Transverse colon (tissue), 4 donors: ENCODE results near the gene ST6GALNAC5. TPM values are rescaled to one million over a fixed set of nuclear protein-coding genes. Genes with fewer than 3 reads are reported as not detected.

Source experiments
- DNase-seq: peaks from one replicate; pipeline ENCODE4 v3.0.0-alpha.2; 2019
- H3K27ac ChIP-seq, 4 donors: fragments of 200-600 bp; sonication (generic); 2 replicates each; pipeline ENCODE4 v1.5.1; 2016 to 2018; ENCODE audit warnings: inconsistent platforms in 4 of 4
- H3K27me3 ChIP-seq: fragments of 200-600 bp; sonication (generic); 2 replicates; pipeline ENCODE4 v1.5.1; 2017; ENCODE audit warnings: inconsistent platforms
- H3K36me3 ChIP-seq, 4 donors: fragments of 200-600 bp; sonication (generic); 2 replicates each; pipeline ENCODE4 v1.5.1; 2017 to 2019; ENCODE audit warnings: inconsistent platforms in 4 of 4
- H3K4me1 ChIP-seq, 4 donors: fragments of 200-600 bp; sonication (generic); 2 replicates each; pipeline ENCODE4 v1.5.1; 2017 to 2020; ENCODE audit warnings: inconsistent platforms in 4 of 4
- H3K4me3 ChIP-seq, 4 donors: fragments of 200-600 bp; sonication (generic); 1 replicate in 1 of 4; 2 replicates in 3 of 4; pipeline versions ENCODE4 v1.5.1 to v1.6.1; 2017 to 2019; ENCODE audit warnings: inconsistent platforms in 4 of 4
- H3K9me3 ChIP-seq, 2 donors: fragments of 200-600 bp; sonication (generic); 2 replicates each; pipeline ENCODE4 v1.5.1; 2017 to 2019; ENCODE audit warnings: inconsistent platforms in 2 of 2
- EP300 ChIP-seq: sonication (generic); formaldehyde crosslinking; IDR thresholded peaks from one replicate; pipeline ENCODE4 v1.6.1; 2017; ENCODE audit warnings: antibody characterized with exemption, low read depth
- POLR2A ChIP-seq: fragments of 450-650 bp; IDR thresholded peaks from one replicate; pipeline ENCODE4 v1.6.1; 2016; ENCODE audit warnings: antibody characterized with exemption, mild to moderate bottlenecking, moderate library complexity
- POLR2AphosphoS5 ChIP-seq, 3 donors: sonication (generic); formaldehyde crosslinking; IDR thresholded peaks; one replicate each; pipeline ENCODE4 v1.6.1; 2016; ENCODE audit warnings: antibody characterized with exemption in 3 of 3
- WGBS, 2 donors: methylation state at CpG; one replicate each; pipeline ENCODE4 v1.1.5; 2018; ENCODE audit warnings: low coverage in 1 of 2; 5-methylcytosine and 5-hydroxymethylcytosine counted together
- in situ Hi-C, 4 donors: fragments of 200-750 bp; cut with MboI; loops; one replicate each; pipeline versions ENCODE4 v1.15.0 to v1.15.1; 2017; ENCODE audit warnings: low sequenced_read_pairs in 3 of 4, low pct_ligation_motif_present in 1 of 4, low pct_unique_long_range_greater_than_20kb in 1 of 4
- intact Hi-C: fragments of 100-400 bp; cut with DNase I; formaldehyde crosslinking; loops from one replicate; pipeline ENCODE4 v1.15.1; 2023; ENCODE audit warnings: low total_unique reads
- total RNA-seq, 4 donors: library from RNA; depleted of rRNA; stranded (reverse); fragments of >200 nt; gene quantifications; one replicate each; pipeline ENCODE4 v1.1.0, GENCODE V29; 2016
- TF ChIP-seq, protein P1 (sequence below), 5 experiments: fragments of 200-600 bp in 3 of 5; fragments of 450-650 bp in 2 of 5; sonication (generic) in 3 of 5; IDR thresholded peaks; 1 replicate in 2 of 5; 2 replicates in 3 of 5; pipeline ENCODE4 v1.5.1; 2016 to 2017; ENCODE audit warnings: antibody characterized with exemption in 5 of 5, inconsistent platforms in 3 of 5, mild to moderate bottlenecking in 2 of 5, moderate library complexity in 1 of 5

The ST6GALNAC5 gene
- total RNA-seq, 4 donors from 2014 or later = 0.80 to 12.3 (median 1.9) TPM

- Histone ChIP-seq H3K36me3 (no peaks in the 10 kb centered on the region), H3K27ac (no peak overlapping the region), H3K9me3 (no peaks in the 10 kb centered on the region), H3K27me3 (no peaks in the 10 kb centered on the region), H3K4me1 (no peaks in the 10 kb centered on the region), H3K4me3 (no peak overlapping the region)
- in situ Hi-C loops (no loop called here), intact Hi-C loops (no loop called here)
- TF ChIP-seq, protein P1, sequence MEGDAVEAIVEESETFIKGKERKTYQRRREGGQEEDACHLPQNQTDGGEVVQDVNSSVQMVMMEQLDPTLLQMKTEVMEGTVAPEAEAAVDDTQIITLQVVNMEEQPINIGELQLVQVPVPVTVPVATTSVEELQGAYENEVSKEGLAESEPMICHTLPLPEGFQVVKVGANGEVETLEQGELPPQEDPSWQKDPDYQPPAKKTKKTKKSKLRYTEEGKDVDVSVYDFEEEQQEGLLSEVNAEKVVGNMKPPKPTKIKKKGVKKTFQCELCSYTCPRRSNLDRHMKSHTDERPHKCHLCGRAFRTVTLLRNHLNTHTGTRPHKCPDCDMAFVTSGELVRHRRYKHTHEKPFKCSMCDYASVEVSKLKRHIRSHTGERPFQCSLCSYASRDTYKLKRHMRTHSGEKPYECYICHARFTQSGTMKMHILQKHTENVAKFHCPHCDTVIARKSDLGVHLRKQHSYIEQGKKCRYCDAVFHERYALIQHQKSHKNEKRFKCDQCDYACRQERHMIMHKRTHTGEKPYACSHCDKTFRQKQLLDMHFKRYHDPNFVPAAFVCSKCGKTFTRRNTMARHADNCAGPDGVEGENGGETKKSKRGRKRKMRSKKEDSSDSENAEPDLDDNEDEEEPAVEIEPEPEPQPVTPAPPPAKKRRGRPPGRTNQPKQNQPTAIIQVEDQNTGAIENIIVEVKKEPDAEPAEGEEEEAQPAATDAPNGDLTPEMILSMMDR (IDR thresholded peaks at IDR 0.05) = no peak
- TF ChIP-seq POLR2A = no peak
- TF ChIP-seq POLR2AphosphoS5 (IDR thresholded peaks at IDR 0.05) = no peak
- TF ChIP-seq EP300 = no peak
- no peak for DNase-seq
- WGBS, 2 donors = 60 to 66% methylated on average over 4 of the region's 4 CpGs
Measured at GRCh38 chr1:76826072-76826845, 41.0 kb upstream of the ST6GALNAC5 start.

GRCh38 chr1:76827066-76827465 lies 40.2 kb upstream of the ST6GALNAC5 start:
- H3K4me1 ChIP-seq = no peaks in the 10 kb centered on the region
- in situ Hi-C loops = no loop called here

GRCh38 chr1:76830373-76830772 lies 36.9 kb upstream of the ST6GALNAC5 start:
- H3K4me1 ChIP-seq = no peaks in the 10 kb centered on the region
- DNase-seq = no peak
- no peaks in the 10 kb centered on the region for H3K36me3 ChIP-seq
- intact Hi-C loops = no loop called here
- H3K27ac ChIP-seq = no peak overlapping the region
- H3K4me3 ChIP-seq = no peak overlapping the region
- TF ChIP-seq, protein P1 (IDR thresholded peaks at IDR 0.05) = no peak
- TF ChIP-seq POLR2A (no peak), POLR2AphosphoS5 (IDR thresholded peaks at IDR 0.05) (no peak), EP300 (no peak)
- 56 to 71% methylated on average over 5 to 6 of the region's 6 CpGs for WGBS, 2 donors
- no peaks in the 10 kb centered on the region for H3K27me3 ChIP-seq
- no peaks in the 10 kb centered on the region for H3K9me3 ChIP-seq
- in situ Hi-C loops = no loop called here

More at GRCh38 chr1:76827066-76827465, 40.2 kb upstream of the ST6GALNAC5 start:
- WGBS, 2 donors = 53 to 68% methylated on average over 2 of the region's 2 CpGs
- no peak for DNase-seq
- Histone ChIP-seq H3K9me3 (no peaks in the 10 kb centered on the region), H3K27ac (no peak overlapping the region), H3K4me3 (no peak overlapping the region), H3K27me3 (no peaks in the 10 kb centered on the region), H3K36me3 (no peaks in the 10 kb centered on the region)
- no peak for TF ChIP-seq POLR2A
- no peak for TF ChIP-seq POLR2AphosphoS5 (IDR thresholded peaks at IDR 0.05)
- no peak for TF ChIP-seq EP300
- TF ChIP-seq, protein P1 (IDR thresholded peaks at IDR 0.05) = no peak
- intact Hi-C loops = no loop called here

- Histone ChIP-seq H3K27me3 (no peaks in the 10 kb centered on the region), H3K4me3 (no peak overlapping the region), H3K9me3 (no peaks in the 10 kb centered on the region), H3K27ac (no peak overlapping the region), H3K4me1 (no peaks in the 10 kb centered on the region), H3K36me3 (no peaks in the 10 kb centered on the region)
- in situ Hi-C loops = no loop called here
- DNase-seq = no peak
- TF ChIP-seq, protein P1 (IDR thresholded peaks at IDR 0.05) = no peak
- TF ChIP-seq POLR2A (no peak), EP300 (no peak), POLR2AphosphoS5 (IDR thresholded peaks at IDR 0.05) (no peak)
- intact Hi-C loops = no loop called here
Measured at GRCh38 chr1:76832521-76832920, 34.8 kb upstream of the ST6GALNAC5 start.
